GM21515 (cell line): ENCODE measurements around the gene ZBTB20.

Experiments used
- ATAC-seq: cut with Tn5 transposase; IDR thresholded peaks from one replicate; pipeline ENCODE4 v1.9.1; 2021; ENCODE audit not compliant: unreplicated experiment

Gene ZBTB20

DNA sequence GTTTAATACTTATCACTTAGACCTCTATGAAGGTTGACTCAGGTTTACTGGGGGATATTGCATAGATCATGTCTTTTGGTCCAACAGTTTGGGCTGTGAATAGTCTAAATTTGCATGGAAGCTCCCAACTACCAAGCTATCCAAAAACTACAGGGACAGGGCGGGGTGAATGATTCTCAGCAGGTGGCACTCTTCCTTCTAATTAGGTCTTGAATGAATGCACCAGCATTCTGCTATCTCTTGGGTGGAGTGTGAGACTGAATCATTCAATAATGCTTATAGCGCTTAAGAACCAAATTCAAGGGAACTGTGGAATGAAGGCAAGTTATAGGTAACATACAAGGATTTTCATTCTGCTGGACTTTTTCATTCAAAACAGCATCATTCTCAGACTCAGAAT is 507.0 kb downstream of the ZBTB20 start:
- no peak for ATAC-seq

DNA sequence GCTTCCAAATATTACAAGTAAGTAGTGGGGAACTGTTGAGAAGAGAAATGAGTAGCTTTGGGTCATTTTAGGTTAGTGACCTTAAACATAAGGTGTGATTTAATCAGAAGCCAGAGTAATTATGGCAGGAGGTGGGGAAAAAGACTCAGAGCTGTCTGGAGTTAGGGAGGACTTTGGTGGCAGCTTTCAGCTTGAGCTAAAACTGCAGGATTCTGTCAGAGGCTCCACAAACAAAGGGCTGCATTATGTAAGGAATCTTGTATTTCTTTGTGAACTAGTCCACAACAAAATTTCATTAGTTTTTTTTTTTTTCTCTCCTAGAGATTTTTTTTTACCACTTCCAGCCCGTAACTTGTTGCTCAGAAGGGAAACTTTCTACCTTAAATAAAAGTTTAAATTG is 507.9 kb downstream of the ZBTB20 start:
- ATAC-seq, result no peak

DNA sequence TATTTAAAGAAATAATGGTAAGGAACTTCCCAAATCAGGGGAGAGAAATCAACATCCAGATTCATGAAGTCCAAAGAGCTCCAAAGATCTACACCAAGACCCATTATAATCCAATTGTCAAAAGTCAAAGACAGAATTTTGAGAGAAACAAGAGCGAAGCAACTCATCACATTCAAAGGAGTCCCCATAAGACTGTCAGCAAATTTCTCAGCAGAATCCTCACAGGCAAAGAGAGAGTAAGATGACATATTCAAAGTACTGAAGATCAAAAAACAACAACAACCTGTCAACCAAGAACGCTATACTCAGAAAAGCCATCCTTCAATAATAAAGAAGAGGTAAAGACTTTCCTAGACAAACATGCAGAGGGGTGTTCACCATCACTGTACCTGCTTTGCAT is 511.2 kb downstream of the ZBTB20 start:
- no peak for ATAC-seq

DNA sequence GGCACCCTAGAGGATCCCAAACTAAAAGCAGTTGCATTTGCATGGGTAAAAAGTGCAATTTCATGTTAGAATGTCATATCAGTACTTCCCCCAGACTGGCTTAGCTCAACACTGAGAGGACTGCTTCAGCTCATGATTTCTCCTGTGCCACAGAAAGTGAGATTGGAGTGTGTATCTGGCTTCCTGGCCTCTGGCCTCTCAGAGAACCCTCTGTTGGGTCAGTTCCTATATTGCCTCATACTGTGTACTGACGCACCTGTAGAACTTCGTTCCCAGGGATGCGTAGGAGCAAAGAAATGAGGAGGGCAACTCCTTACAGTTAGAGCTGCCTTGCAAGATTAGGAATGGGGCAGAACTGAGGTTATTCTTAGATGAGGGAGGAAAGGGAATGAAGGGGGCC is 512.5 kb downstream of the ZBTB20 start:
- ATAC-seq, result no peak

DNA sequence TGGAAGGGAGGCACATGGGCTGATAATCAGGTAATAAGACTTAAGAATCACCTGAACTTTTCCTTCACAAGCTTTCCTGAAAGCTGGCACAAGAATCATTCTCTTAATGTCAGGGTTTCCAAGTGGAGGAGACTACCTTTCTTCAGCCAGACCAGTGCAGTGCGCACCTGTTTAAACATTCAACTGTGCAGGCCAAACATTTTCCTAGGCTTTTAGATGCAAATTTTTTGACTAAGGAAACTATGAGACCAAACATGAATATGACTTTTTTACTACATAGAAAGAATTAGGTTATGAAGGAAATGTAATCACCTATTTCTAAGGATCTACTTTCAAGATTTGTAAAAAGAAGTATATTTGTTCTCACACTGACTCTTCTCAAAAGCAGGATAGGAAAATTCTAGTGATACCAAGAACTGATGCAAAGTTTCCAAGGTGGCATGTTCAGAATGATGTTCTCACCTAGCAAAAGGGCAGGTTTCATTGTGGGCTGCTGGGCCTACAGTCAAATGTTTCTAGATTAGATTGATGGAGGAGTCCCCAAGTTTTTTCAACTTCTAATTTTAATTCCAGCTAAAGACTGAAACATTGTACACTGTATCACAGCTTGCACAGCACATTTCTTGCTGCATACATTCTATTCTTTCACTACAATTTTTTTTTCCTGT is 514.2 kb downstream of the ZBTB20 start:
- no peak for ATAC-seq

DNA sequence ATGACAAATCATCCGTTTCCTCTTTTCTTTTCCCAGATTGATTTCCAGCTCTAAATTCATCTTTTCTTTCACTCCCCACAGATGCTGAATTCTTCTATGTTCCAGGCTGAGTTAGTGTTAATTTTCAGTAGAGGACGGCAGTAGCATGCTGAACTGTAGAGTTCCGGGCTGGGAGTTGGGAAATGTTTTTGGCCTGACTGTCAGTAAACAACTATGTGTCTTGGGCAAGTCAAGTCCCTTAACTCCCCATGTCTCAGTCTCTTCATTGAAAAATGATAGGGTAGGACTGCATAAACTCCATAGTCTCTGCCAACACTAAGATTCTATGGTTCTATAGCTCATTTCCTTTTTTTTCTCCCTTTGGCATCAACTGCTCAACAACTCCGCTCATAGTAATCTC is 519.3 kb downstream of the ZBTB20 start:
- no peak for ATAC-seq

DNA sequence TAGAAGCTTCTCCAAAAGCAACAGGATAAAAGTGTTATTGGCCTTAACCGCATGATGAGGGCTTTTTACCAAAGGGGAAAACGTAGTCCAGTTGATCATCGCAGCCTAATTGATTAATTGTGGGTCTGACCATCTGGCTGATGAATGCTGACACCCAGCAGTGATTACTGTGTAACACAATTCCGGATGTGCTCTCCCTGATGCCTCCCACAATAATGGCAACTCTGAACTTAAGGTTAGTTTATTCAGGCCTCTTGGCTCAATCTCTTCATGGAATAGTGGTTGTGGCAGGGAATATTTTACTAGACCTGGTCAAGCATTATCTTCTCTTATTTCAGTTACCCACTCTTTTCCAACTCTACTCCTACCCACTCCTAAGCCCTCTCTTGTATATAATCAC is 520.3 kb downstream of the ZBTB20 start:
- no peak for ATAC-seq

DNA sequence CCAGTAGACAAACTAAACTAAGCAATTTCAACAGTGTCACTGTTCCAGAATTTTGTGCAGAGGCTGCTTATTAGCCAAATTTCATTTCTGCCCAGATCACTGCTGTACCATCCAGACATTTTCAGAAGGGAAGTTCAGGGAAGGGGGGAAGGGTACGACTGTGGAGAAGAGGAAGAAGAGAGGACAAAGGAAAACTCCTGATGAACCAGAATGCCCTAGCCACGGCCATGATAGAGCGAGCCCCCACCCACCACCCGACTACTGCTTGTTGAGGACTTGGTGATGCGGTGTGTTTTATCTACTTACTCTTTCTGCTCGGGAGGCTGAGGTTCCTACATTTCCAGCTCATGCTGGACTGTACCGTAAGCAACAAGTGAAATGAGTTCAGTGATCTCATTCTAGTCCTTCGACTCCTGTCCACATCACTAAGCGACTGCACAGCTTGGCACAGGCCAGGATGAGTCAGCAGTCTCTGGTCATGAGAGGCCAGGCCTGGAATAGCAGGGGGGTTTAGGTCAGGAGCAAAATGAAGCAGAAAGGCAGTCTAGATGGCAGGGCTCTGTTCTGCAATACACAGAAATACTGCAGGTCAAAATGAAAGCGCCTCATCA is 522.4 kb downstream of the ZBTB20 start:
- no peak for ATAC-seq

DNA sequence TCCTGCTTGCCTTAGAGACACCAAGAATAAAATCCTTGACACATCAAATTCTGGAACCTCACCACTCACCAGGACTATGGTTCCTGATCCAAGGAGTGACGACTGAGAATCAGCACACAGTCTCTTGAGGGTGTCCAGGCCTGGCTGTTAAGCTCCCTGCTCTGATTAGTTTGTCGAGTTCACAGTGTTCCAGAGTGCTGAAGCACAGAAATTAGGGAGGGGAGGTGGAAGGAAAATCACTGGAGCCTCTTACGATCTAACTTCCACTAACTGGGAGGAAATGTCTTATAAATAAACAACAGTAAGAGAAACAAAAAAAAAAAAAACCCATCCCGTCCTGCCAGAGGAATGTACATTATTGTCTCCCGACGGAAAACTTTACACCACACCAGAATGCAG is 523.0 kb downstream of the ZBTB20 start:
- no peak for ATAC-seq

DNA sequence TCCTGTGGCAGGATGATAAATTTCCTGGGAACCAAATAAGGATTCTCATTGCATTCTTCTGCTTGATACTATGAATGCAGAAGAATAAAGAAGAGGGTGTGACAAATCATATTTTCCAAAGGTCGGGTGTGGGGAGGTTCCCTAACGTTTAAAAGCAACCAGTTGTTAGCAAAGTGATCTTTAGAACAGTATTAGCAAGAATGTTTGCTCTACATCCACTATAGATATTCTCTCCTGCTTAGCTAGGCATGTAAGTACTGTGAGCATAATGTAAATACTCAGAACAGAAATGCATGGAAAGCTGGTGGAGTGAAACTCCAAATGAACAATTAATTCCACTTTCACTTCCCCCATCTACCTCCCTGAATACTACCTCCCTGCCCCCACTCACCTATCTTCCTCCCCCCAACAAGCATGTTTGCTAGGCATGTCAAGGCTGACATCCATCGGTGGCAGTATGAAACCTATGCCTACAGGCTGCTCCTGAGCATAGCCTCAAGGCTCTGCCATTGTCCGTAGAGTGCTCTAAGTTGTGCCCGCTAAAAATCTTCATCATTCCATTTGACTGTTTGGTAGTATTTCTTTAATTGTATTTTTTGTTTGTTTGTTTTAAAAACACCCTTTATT is 523.6 kb downstream of the ZBTB20 start:
- no peak for ATAC-seq

DNA sequence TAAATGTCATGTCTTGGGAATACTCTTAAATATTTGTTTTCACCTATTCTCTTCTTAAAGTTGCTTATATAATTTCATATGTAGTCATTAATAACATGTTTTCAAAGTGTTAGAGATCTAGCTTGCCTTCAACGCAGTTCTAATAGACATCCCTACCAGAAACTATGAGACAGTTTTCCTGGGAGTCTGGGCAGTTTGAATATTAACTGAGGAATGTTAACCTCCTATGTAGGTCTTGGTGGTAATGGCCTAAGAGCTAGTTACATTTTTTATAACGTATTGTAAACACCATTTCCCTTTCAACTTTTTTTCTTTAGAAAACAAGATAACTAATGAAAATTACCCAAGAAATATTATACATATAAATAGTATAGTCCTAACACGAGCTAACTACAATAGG is 525.1 kb downstream of the ZBTB20 start:
- no peak for ATAC-seq

DNA sequence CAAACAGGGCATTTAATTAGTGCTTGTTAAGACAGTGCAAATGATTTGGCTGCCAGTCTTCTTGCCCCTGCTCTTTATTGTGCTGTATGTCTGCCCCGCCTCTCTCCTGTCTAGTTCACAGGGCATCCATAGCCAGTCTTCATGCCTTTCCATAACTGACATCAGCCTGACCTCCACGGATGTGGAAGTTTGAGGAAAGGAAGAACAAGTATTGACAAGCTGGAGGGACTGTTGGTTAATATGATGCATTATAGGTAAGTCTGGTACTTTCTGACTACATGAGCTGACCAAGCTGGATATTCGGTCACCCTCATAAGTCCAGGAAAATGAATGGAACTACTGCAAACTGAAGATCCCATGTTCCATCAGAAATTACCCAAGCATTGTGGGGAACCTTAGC is 527.3 kb downstream of the ZBTB20 start:
- ATAC-seq, result no peak

DNA sequence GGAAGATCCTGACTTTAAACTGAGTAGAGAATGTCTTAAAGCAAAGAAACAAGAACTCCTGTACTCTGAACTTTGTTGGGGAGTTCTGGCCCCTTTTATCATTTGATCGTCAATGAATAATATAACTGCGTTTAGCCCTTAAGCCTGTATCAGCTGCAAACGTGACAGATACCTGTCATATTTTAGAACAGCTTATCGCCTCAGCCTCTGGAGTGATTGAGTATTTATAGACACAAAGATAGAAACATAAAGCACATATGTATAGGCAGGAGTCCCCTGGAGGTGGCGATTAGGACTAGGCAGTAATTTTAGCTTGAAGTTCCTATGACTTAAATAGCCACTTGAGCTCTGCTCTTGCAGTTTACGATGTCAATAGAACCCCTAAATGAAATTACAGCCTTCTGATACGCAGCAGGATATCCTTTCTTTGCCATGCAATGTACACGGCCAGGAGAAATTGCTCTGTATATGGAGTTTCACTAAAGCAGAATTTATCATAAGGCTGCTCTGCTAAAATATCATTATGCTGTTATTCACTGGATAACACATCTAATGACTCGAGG is 531.5 kb downstream of the ZBTB20 start:
- no peak for ATAC-seq

DNA sequence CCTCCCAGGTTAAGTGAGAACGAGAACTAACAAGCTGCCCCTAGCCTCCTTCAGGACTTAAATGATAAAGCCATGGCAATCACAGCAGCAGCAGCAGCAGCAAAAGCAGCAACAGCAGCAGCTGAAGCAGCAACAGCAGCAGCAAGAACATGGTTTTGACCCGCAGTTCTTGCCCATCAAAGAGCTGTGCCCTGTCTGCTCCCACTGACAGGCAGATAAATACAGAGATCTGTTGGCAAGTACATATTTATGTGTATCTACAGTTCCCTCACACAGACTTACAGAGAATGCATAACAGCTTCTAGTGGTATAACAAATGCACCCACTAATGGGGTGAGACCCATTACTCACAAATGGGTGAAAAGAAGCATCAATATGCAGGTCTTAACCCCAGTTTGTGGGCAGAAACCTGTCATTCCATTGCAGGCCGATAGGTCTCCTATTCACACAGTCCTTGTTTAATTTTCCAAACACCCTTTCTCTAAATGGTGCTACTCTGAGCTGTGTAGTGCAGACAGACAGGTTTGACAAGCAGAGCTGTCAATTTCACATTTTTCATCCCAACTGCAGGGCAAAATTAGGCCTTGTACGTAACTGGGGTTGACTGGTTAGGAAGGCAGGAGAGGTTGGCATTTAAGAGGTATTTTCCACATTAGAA is 537.0 kb downstream of the ZBTB20 start:
- no peak for ATAC-seq

DNA sequence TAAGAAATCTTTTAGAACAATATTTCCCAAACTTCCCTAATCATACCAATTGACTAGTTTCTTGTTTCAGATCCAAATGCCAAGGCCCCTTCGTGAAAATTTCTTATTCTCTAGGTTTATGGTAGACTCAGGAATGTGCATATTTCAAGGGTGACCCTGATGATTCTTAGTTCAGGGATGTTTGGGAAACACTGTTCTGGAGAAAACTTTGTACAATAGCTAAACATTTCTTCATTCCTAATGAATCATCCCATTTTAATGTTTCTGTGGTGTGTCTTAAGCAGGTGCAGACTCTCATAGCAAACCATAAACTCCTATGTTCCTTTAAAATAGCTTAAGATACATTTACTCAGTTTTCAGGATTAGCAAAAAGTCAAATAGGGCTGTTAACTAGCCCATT is 538.8 kb downstream of the ZBTB20 start:
- ATAC-seq, result no peak

DNA sequence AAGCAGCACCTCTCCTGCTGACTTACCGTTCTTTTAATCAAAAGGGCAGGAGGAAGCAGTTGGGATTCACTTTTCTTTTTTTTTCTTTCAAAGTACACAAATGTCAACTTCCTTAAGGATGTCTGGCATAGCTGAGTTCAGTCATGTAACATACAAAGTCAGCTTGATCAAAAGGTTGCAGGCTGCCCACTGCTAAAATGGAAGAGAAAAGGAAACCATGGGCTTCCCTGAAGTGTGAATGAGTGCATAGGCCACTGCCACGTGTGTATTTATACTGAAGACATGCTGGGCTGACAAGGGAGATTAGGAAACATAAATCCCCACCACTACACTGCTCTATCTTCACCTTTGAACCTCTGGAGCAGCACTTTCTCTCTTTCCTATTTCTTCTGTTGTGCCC is 540.8 kb downstream of the ZBTB20 start:
- ATAC-seq, result no peak

DNA sequence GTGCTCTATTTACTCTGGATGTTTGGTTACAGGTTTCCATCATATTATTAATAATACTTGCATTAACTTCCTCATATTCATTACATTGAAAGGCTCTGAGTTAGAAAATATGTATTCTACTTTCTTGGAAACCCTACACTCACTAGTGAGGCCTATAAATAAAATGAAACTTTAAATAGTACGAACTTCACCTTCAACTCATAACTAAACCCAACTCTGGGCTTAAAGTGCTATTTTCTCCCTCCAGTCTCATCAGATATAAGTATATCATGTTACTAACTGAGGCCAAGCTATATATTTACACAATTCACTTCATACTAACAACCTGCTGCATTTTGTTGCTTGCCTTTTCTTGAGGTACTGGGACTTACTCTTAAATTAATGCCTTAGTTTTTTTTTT is 546.5 kb downstream of the ZBTB20 start:
- no peak for ATAC-seq

DNA sequence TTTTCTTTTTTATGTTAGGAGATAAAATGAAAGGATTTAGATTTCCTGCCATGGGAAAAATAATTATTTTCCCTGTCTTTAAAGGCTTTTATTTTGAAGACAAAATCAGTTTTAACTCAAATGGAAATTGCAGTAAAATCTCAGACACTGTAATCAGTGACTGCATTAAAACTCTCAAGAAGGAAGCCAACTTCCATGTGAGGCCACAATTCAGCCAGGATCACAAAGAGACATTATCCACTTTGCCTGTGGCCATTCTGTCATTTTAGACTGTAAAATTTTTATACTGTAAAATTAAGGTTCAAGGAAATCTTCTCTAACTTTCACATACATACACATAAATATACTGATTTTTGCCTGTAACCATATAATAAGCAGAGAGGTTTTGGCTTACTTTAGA is 549.2 kb downstream of the ZBTB20 start:
- ATAC-seq, result no peak

DNA sequence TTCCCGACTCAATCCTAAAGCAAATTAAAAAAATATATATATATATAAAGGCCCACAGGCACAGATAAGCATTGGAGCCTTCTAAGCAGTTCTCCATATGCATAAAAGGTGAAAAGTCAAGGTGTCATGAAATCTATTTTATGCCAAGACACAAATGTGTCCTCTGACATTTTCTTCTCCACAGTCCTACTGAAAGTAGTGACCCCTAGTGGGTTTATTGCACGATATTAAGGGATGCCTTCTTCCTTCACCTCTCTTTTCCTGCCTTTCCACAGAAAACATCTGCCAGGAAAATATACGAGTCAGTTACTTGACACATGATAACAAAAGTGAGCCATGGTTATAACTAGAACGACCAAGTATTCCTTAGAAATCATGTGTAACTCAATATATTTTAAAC is 550.1 kb downstream of the ZBTB20 start:
- ATAC-seq, result no peak

DNA sequence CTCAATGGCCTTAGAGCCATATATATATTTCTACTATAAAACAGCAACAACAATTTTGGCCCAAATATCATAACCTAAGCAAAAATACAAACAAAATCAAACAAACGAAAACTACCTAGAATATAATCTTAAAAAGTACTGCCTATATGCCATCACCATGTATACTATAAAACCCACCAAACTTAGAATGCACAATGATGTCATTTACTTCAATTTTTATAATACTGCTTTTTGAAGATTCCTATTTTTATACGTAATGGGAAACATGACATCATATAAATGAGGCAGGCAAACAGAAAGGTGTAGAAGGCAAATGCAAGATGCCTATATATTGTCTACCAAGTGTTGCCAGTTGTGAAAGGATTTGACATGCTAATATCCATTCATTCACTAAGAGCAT is 550.9 kb downstream of the ZBTB20 start:
- no peak for ATAC-seq

DNA sequence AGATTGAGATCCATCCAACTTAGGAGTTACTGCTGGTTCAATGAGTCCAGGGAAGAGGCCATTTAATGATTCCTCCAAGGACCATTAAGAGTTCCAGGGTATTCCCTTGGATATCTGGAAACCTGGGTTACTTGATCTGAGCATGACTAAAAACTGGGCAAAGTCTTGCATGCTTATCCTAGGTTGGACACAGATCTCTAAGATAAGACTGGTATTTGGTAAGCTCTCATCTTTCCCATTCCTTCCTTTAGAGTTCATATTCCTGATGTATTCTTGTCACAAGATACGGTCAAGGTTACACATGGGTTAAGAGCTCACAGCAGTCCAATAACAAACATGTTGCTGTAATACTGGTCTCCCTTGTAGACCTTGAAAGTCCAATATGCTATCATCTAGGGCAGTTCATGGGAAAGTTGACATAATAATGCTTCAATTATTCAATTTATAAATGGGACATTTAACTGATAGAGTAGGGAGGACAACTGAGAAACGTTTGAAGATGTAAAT is 551.5 kb downstream of the ZBTB20 start:
- no peak for ATAC-seq
